ENCODE results near the gene KMT2E.

GRCh38 chr7:105011831-105012502 is 2.0 kb upstream of the KMT2E start:
- TF ChIP-seq CTCF (conservative IDR thresholded peaks at IDR 0.05; ENCODE audit: low read length) (no peak), EZH2phosphoT487 (IDR thresholded peaks at IDR 0.05; ENCODE audit: borderline replicate concordance, low read depth, low read length) (no peak)
